H9 (cell line): Measurements from ENCODE around the gene GRIN2A. TPM values are rescaled to one million over a fixed set of nuclear protein-coding genes. Genes with fewer than 3 reads are reported as not detected.

Experiments
- DNase-seq: peaks from one replicate; pipeline ENCODE4 v3.0.0-alpha.2; 2017
- H2AFZ ChIP-seq: one replicate; pipeline ENCODE4 v1.6.1; 2013; ENCODE audit warnings: mild to moderate bottlenecking, low read length, control low read depth, moderate library complexity
- H2AK5ac ChIP-seq: 2 replicates; pipeline ENCODE4 v1.6.1; 2013; ENCODE audit warnings: low read length, control low read depth, mixed read lengths; ENCODE audit not compliant: insufficient read length
- H2BK120ac ChIP-seq: one replicate; pipeline ENCODE4 v1.6.1; 2013; ENCODE audit warnings: low read depth, mild to moderate bottlenecking, low read length, control low read depth, inconsistent platforms; ENCODE audit not compliant: poor library complexity, severe bottlenecking
- H2BK12ac ChIP-seq: 2 replicates; pipeline ENCODE4 v1.6.1; 2013; ENCODE audit warnings: low read length, control low read depth, mixed read lengths, low read depth; ENCODE audit not compliant: insufficient read length
- H2BK15ac ChIP-seq: 2 replicates; pipeline ENCODE4 v1.6.1; 2013; ENCODE audit warnings: low read depth, low read length, control low read depth
- H2BK20ac ChIP-seq: one replicate; pipeline ENCODE4 v1.6.1; 2013; ENCODE audit warnings: low read depth, mild to moderate bottlenecking, low read length, control low read depth, inconsistent platforms; ENCODE audit not compliant: poor library complexity, severe bottlenecking
- H2BK5ac ChIP-seq: 2 replicates; pipeline ENCODE4 v1.6.1; 2013; ENCODE audit warnings: low read length, control low read depth, mixed read lengths; ENCODE audit not compliant: insufficient read length
- H3K14ac ChIP-seq: 2 replicates; pipeline ENCODE4 v1.6.1; 2013; ENCODE audit warnings: low read length, control low read depth; ENCODE audit not compliant: insufficient read depth
- H3K18ac ChIP-seq: 2 replicates; pipeline ENCODE4 v1.6.1; 2013; ENCODE audit warnings: low read depth, mild to moderate bottlenecking, mixed read lengths, low read length, control low read depth; ENCODE audit not compliant: insufficient read length
- H3K23ac ChIP-seq: 2 replicates; pipeline ENCODE4 v1.6.1; 2013; ENCODE audit warnings: low read length, control low read depth, mixed read lengths, low read depth; ENCODE audit not compliant: insufficient read length
- H3K23me2 ChIP-seq: 2 replicates; pipeline ENCODE4 v1.6.1; 2013; ENCODE audit warnings: low read depth, mild to moderate bottlenecking, mixed read lengths, low read length, control low read depth; ENCODE audit not compliant: insufficient read length, poor library complexity, severe bottlenecking
- H3K27ac ChIP-seq: 2 replicates; pipeline ENCODE4 v1.5.1; 2013; ENCODE audit warnings: low read length, control low read depth, mixed read lengths, low read depth; ENCODE audit not compliant: insufficient read length
- H3K27me3 ChIP-seq: 2 replicates; pipeline ENCODE4 v1.6.1; 2013; ENCODE audit warnings: low read length, control low read depth, inconsistent platforms; ENCODE audit not compliant: insufficient read depth
- H3K4ac ChIP-seq: 2 replicates; pipeline ENCODE4 v1.6.1; 2013; ENCODE audit warnings: low read depth, mild to moderate bottlenecking, control low read depth, inconsistent platforms, low read length, moderate library complexity
- H3K4me1 ChIP-seq: 2 replicates; pipeline ENCODE4 v1.6.1; 2013; ENCODE audit warnings: low read length, control low read depth, inconsistent platforms; ENCODE audit not compliant: insufficient read depth
- H3K4me2 ChIP-seq: 2 replicates; pipeline ENCODE4 v1.6.1; 2013; ENCODE audit warnings: low read length, control low read depth, mixed read lengths; ENCODE audit not compliant: insufficient read length, insufficient read depth
- H3K56ac ChIP-seq: 2 replicates; pipeline ENCODE4 v1.6.1; 2013; ENCODE audit warnings: low read depth, mild to moderate bottlenecking, mixed read lengths, low read length, control low read depth; ENCODE audit not compliant: insufficient read length
- H3K79me1 ChIP-seq: 2 replicates; pipeline ENCODE4 v1.6.1; 2013; ENCODE audit warnings: low read depth, mild to moderate bottlenecking, moderate library complexity, low read length, control low read depth, inconsistent platforms; ENCODE audit not compliant: insufficient read depth, poor library complexity, severe bottlenecking
- H3K79me2 ChIP-seq: 2 replicates; pipeline ENCODE4 v1.6.1; 2013; ENCODE audit warnings: low read length, control low read depth, inconsistent platforms; ENCODE audit not compliant: insufficient read depth
- H3K9ac ChIP-seq: 2 replicates; pipeline ENCODE4 v1.6.1; 2013; ENCODE audit warnings: low read length, control low read depth, mixed read lengths; ENCODE audit not compliant: insufficient read length; ENCODE audit errors: extremely low read depth
- H3K9me3 ChIP-seq: one replicate; pipeline ENCODE4 v1.6.1; 2013; ENCODE audit warnings: low read depth, low read length, inconsistent platforms; ENCODE audit not compliant: control insufficient read depth
- H3T11ph ChIP-seq: one replicate; pipeline ENCODE4 v1.6.1; 2013; ENCODE audit warnings: mild to moderate bottlenecking, low read length, control low read depth, inconsistent platforms
- H4K20me1 ChIP-seq: one replicate; pipeline ENCODE4 v1.6.1; 2013; ENCODE audit not compliant: control insufficient read depth, insufficient read length, insufficient read depth
- H4K5ac ChIP-seq: 2 replicates; pipeline ENCODE4 v1.6.1; 2013; ENCODE audit warnings: low read depth, mild to moderate bottlenecking, mixed read lengths, low read length, control low read depth; ENCODE audit not compliant: insufficient read length
- H4K8ac ChIP-seq: replicated peaks from 2 replicates; pipeline ENCODE4 v1.6.1; 2013; ENCODE audit warnings: low read length, control low read depth, mixed read lengths, low read depth; ENCODE audit not compliant: insufficient read length
- H4K91ac ChIP-seq: 2 replicates; pipeline ENCODE4 v1.6.1; 2013; ENCODE audit warnings: low read depth, mild to moderate bottlenecking, moderate library complexity, mixed read lengths, low read length, control low read depth; ENCODE audit not compliant: insufficient read length
- H3K27ac Mint-ChIP-seq, 3 experiments: 2 replicates in 2 of 3; 3 replicates in 1 of 3; pipeline ENCODE4 v1.8.0; 2020 to 2021; ENCODE audit warnings: mixed read lengths in 3 of 3, mild to moderate bottlenecking in 1 of 3, moderate library complexity in 1 of 3
- H3K27me3 Mint-ChIP-seq: 2 replicates; pipeline ENCODE4 v1.8.0; 2021; ENCODE audit warnings: low read depth, mild to moderate bottlenecking, moderate library complexity, mixed read lengths
- H3K36me3 Mint-ChIP-seq, 3 experiments: 2 replicates in 2 of 3; 3 replicates in 1 of 3; pipeline ENCODE4 v1.8.0; 2020 to 2021; ENCODE audit warnings: low read depth in 3 of 3, mixed read lengths in 3 of 3; ENCODE audit not compliant: insufficient read depth in 1 of 3
- H3K4me1 Mint-ChIP-seq, 2 experiments: 2 replicates each; pipeline ENCODE4 v1.8.0; 2020; ENCODE audit warnings: mixed read lengths in 2 of 2
- H3K4me3 Mint-ChIP-seq, 2 experiments: 2 replicates in 1 of 2; 3 replicates in 1 of 2; pipeline ENCODE4 v1.8.0; 2020 to 2021; ENCODE audit warnings: mild to moderate bottlenecking in 2 of 2, mixed read lengths in 2 of 2, moderate library complexity in 1 of 2
- H3K9me3 Mint-ChIP-seq, 2 experiments: 2 replicates in 1 of 2; 3 replicates in 1 of 2; pipeline ENCODE4 v1.8.0; 2020; ENCODE audit warnings: mild to moderate bottlenecking in 2 of 2, mixed read lengths in 2 of 2, moderate library complexity in 1 of 2
- WGBS: extraction: QIAGEN DNeasy Blood & Tissue Kit; methylation state at CpG from one replicate; pipeline ENCODE4 v1.1.7; 2013; ENCODE audit warnings: missing lambda C conversion rate, low lambda C conversion rate, mixed read lengths; ENCODE audit not compliant: insufficient read length; ENCODE audit errors: extremely low coverage; 5-methylcytosine and 5-hydroxymethylcytosine counted together
- total RNA-seq: library from RNA; stranded (reverse); gene quantifications from 2 replicates; pipeline ENCODE4 v1.2.1, GENCODE V29; 2021
- TF ChIP-seq, protein P1 (sequence below): fragments of 200-600 bp; sonication (generic); conservative IDR thresholded peaks from 3 replicates; pipeline ENCODE4 v1.8.0; 2021; ENCODE audit warnings: antibody characterized with exemption, mild to moderate bottlenecking

Gene GRIN2A
- total RNA-seq, 1 experiment from 2014 or later, result 1.5 TPM

DNA sequence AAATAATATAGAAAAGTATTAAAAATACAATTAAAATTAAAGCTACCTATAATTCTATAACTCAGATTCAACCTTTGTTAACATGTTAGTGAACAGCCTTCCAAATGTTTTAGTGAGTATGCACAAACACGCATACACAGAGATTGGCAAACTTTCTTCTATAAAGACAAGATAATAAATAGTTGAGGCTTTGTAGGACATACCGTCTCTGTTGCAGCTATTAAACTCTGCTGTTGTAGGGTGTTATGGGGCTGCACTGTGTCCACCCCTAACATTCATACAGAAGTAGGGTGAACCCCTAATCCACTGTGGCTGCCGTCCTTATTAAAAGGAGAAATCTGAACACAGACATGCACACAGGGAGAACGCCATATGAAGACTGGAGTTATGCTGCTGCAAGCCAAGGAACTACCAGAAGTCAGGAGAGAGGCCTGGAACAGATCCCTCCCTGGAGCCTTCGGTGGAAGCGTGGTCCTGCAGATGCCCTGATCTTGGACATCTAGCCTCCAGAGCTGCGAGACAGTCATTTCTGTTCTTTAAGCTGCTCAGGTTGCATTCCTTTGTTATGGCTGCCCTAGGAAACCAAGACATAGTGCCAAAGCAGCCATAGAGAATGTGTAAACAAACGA lies 383.2 kb downstream of the GRIN2A start:
- Histone ChIP-seq H3K27me3 (no peaks in the 10 kb centered on the region), H4K8ac (no peak overlapping the region), H2AK5ac (no peak overlapping the region), H3K9ac (no peak overlapping the region), H2BK5ac (no peak overlapping the region), H3K4me1 (no peaks in the 10 kb centered on the region), H3K23me2 (no peaks in the 10 kb centered on the region), H3K14ac (no peak overlapping the region), H3K9me3 (no peaks in the 10 kb centered on the region), H4K20me1 (no peaks in the 10 kb centered on the region), H4K91ac (no peak overlapping the region), H3K56ac (no peak overlapping the region), H2AFZ (no peak overlapping the region), H2BK15ac (no peak overlapping the region), H3K27ac (no peak overlapping the region), H3K79me2 (no peaks in the 10 kb centered on the region), H3T11ph (no peak overlapping the region), H2BK20ac (no peak overlapping the region), H2BK12ac (no peak overlapping the region), H3K79me1 (no peaks in the 10 kb centered on the region), H4K5ac (no peak overlapping the region), H3K18ac (no peak overlapping the region), H3K4ac (no peak overlapping the region), H2BK120ac (no peak overlapping the region), H3K4me2 (no peak overlapping the region), H3K23ac (no peak overlapping the region)
- TF ChIP-seq, protein P1, sequence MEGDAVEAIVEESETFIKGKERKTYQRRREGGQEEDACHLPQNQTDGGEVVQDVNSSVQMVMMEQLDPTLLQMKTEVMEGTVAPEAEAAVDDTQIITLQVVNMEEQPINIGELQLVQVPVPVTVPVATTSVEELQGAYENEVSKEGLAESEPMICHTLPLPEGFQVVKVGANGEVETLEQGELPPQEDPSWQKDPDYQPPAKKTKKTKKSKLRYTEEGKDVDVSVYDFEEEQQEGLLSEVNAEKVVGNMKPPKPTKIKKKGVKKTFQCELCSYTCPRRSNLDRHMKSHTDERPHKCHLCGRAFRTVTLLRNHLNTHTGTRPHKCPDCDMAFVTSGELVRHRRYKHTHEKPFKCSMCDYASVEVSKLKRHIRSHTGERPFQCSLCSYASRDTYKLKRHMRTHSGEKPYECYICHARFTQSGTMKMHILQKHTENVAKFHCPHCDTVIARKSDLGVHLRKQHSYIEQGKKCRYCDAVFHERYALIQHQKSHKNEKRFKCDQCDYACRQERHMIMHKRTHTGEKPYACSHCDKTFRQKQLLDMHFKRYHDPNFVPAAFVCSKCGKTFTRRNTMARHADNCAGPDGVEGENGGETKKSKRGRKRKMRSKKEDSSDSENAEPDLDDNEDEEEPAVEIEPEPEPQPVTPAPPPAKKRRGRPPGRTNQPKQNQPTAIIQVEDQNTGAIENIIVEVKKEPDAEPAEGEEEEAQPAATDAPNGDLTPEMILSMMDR, result no peak
- WGBS, result no CpG with 5 or more reads among the region's 8 CpGs
- peak overlapping the region in 1 of 3 experiments; percentile 73; a peak in 2 of 7 replicates for H3K27ac Mint-ChIP-seq
- H3K4me1 Mint-ChIP-seq, result no peaks in the 10 kb centered on the region
- no peak overlapping the region for H3K4me3 Mint-ChIP-seq
- DNase-seq, result no peak
- H3K9me3 Mint-ChIP-seq, result no peaks in the 10 kb centered on the region
- H3K27me3 Mint-ChIP-seq, result no peaks in the 10 kb centered on the region
- peaks cover 0 to 4% (median 0%) of the 10 kb centered on the region in 3 experiments; a peak in 1 of 7 replicates for H3K36me3 Mint-ChIP-seq
